Measurements from ENCODE around the gene CNP.

- TF ChIP-seq POLR2A (IDR thresholded peaks at IDR 0.05) (no peak), EP300 (IDR thresholded peaks at IDR 0.05; ENCODE audit: low read depth) (no peak), POLR2AphosphoS5 (IDR thresholded peaks at IDR 0.05) (no peak)
- TF ChIP-seq, protein P1, sequence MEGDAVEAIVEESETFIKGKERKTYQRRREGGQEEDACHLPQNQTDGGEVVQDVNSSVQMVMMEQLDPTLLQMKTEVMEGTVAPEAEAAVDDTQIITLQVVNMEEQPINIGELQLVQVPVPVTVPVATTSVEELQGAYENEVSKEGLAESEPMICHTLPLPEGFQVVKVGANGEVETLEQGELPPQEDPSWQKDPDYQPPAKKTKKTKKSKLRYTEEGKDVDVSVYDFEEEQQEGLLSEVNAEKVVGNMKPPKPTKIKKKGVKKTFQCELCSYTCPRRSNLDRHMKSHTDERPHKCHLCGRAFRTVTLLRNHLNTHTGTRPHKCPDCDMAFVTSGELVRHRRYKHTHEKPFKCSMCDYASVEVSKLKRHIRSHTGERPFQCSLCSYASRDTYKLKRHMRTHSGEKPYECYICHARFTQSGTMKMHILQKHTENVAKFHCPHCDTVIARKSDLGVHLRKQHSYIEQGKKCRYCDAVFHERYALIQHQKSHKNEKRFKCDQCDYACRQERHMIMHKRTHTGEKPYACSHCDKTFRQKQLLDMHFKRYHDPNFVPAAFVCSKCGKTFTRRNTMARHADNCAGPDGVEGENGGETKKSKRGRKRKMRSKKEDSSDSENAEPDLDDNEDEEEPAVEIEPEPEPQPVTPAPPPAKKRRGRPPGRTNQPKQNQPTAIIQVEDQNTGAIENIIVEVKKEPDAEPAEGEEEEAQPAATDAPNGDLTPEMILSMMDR (IDR thresholded peaks at IDR 0.05), result no peak
Observed at GRCh38 chr17:41977991-41978390, 11.4 kb downstream of the CNP start.
